ENCODE results near the gene HEMK1.

Gene HEMK1

DNA sequence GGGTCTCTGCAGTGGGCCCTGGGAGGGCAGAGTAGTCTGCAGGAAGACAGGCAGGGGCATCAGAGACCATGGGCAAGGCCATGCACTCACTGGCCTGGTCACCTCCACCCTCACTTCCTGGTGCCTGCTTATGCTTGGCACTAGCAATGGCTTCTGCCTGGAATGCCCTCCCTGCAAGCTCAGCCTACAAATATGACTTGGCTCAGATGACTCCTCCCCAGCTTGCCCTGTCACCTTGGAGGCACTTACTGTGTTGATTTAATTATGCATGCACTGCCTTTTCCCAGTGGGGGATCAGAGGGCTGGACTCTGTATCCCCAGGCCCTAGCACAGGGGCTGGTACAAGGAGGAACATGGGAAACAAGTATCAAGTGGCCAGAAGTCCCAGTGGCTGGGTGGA, 9.6 kb upstream of the HEMK1 start:
- DNase-seq (ENCODE audit: low spot score), result no peak
- TF ChIP-seq CTCF (IDR thresholded peaks at IDR 0.05; ENCODE audit: extremely low read depth, missing control alignments), result no peak

DNA sequence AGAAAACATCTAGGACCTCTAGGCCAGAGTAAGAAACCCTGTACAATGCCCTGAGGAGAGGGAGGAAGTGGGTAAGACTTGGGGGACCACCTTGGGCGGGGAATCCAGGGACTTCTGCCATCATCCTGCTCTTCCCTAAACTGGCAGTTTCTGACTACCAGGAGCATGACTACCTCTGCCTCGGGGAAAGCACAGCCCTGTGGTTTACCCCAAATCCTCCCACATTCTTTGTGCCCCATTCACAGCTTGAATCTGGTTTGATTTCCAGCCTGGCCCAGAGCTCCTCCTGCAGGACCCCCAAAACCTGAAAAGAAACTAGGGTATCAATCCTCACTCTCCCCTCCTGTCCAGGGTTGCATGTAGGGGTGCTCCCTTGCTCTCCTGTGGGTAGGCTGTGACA, 6.5 kb upstream of the HEMK1 start:
- TF ChIP-seq CTCF (IDR thresholded peaks at IDR 0.05; ENCODE audit: extremely low read depth, missing control alignments), result no peak

DNA sequence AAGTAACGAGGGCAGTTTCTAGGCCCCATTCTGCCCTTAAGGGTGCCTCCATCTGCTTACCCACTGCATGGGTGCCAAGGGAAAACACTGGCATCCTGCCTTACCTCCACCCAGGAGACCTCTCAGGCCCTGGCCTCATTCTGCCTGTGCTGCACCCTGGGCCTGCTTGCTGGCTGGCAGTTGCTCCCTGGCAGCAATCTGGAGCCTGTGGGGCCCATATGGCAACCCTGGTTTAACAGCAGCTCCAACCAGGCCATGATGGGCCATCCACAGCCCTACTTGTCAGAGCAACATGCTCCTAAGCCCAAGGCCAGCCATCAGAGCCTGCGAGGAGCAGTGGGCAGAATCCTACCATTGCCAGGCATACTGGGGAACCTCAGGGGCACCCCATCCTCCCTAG, 5.5 kb upstream of the HEMK1 start:
- TF ChIP-seq CTCF (IDR thresholded peaks at IDR 0.05; ENCODE audit: extremely low read depth, missing control alignments), result no peak
- no peak for DNase-seq (ENCODE audit: low spot score)

More for the DNA sequence above, 6.5 kb upstream of the HEMK1 start:
- DNase-seq (ENCODE audit: low spot score), result no peak

DNA sequence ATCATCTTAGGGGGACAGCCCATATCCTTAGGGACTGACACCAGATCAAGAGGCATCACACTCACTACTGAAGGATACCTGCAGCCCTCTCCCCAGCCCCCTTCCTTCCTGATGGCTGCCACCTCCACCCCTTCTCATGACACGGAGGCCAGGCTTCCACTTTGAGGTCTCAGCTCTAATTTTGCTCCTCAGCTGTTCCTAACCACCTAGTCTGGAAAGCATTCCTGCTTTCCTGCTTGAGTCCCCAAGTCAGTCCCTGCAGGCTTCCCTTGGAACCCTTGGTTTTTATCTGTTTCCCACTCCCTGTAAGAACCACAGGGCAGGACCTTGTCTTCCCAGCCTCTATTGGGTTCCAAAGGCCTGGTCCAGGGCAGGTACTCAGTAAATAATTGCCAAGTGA, 5.0 kb upstream of the HEMK1 start:
- no peak for DNase-seq (ENCODE audit: low spot score)
- TF ChIP-seq CTCF (IDR thresholded peaks at IDR 0.05; ENCODE audit: extremely low read depth, missing control alignments), result no peak

DNA sequence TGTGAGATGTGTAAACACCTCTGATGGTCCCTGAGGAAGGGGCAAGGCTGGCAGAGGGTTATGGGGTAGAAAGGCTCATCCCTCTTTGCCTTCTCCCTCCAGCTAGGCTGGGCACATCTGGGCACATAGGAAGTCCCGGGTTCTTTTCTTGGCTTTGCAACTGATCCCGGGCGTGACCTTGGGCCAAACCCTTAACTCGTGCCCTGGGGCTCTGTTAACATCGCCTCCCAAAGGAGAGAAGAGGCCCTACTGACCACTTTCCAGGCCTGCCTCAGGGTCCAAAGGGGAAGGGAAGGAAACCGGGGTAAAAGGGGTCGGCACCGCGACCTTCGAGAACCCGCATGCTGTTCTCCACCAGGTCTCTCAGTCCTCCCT, 2.3 kb upstream of the HEMK1 start:
- no peak for TF ChIP-seq CTCF (IDR thresholded peaks at IDR 0.05; ENCODE audit: extremely low read depth, missing control alignments)

DNA sequence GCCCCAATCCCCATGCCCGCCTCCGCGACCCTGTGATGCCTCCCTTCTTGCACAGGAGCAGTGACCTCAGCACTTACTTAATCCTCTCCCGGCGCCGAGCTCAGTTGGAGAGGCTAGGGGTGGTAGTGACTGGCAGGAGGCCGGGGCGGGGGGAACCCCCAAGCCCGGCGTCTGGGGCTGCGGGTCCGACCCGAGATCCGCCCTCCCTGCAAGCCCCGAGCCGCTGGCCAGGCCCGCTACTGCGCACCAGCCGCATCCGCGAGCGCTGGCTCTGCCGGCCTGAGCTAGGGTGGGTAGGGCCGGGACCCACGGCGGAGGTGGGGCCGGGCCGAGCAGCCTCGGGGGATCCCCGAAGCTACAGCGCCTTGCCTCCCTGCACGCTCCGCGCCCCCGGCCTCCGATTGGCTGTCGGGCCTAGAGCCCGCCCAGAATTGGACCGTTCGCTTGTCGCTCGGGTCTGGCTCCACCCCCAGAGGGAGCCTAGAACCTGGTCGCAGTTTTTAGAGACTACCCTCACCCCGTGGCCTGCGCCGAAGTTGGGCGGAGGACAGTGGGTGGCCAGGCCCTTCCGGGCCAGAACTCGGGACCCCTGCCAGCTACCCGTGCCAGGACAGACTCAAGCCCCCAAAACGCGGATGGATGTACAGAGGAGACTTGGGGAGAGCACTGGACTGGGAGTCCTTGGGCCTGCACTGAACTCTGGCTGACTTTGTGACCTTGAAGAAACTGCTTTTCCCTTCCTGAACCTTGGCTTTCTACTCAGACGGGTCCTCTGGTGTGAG, 1.7 kb upstream of the HEMK1 start, which contains the start of gene C3orf18:
TSS of gene C3orf18 (minus strand) at position 362 of the 782 bp plus-strand sequence. CDS start 2,048 bp downstream, outside the sequence.
- peak; percentile 99 for DNase-seq (ENCODE audit: low spot score)
- TF ChIP-seq CTCF (IDR thresholded peaks at IDR 0.05; ENCODE audit: extremely low read depth, missing control alignments), result no peak

More for the DNA sequence above, 2.3 kb upstream of the HEMK1 start:
- DNase-seq (ENCODE audit: low spot score), result no peak

- TF ChIP-seq CTCF (IDR thresholded peaks at IDR 0.05; ENCODE audit: extremely low read depth, missing control alignments), result no peak
- no peak for DNase-seq (ENCODE audit: low spot score)
These were observed 1.4 kb downstream of the HEMK1 start for GRCh38 chr3:50570508-50571279.

Data from GM20000 (cell line).